PC-9 (cell line): ENCODE measurements around the gene OR52D1.

Experiments
- EZH2 ChIP-seq: fragments of 200-600 bp; sonication (generic); IDR thresholded peaks from 2 replicates; pipeline ENCODE4 v1.8.0; 2017; ENCODE audit warnings: antibody characterized with exemption, low read depth
- TF ChIP-seq, protein P1 (sequence below): fragments of 200-600 bp; sonication (generic); conservative IDR thresholded peaks from 2 replicates; pipeline ENCODE4 v1.6.1; 2017; ENCODE audit warnings: mixed run types, antibody characterized with exemption, mild to moderate bottlenecking, moderate library complexity

DNA sequence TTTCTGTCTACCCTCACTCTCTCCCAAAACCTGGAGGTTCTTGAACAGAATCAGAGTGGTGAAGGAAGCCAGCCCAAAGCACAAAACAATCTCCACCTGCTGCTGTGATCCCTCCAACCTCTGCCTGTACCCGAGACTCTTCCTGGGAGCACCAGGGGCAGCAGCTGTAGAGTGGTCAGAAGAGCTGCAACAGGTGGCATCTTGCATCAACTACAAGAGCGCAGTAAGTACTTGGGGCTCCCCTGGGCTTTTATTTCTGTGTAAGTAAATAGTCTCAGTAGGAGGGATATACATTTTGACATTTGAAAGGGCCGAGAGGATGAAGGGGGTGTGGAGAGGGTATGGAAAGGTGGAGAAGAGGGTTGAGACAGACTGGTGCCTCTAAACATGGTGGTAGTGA lies 36.3 kb downstream of the OR52D1 start:
- TF ChIP-seq, protein P1, sequence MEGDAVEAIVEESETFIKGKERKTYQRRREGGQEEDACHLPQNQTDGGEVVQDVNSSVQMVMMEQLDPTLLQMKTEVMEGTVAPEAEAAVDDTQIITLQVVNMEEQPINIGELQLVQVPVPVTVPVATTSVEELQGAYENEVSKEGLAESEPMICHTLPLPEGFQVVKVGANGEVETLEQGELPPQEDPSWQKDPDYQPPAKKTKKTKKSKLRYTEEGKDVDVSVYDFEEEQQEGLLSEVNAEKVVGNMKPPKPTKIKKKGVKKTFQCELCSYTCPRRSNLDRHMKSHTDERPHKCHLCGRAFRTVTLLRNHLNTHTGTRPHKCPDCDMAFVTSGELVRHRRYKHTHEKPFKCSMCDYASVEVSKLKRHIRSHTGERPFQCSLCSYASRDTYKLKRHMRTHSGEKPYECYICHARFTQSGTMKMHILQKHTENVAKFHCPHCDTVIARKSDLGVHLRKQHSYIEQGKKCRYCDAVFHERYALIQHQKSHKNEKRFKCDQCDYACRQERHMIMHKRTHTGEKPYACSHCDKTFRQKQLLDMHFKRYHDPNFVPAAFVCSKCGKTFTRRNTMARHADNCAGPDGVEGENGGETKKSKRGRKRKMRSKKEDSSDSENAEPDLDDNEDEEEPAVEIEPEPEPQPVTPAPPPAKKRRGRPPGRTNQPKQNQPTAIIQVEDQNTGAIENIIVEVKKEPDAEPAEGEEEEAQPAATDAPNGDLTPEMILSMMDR = no peak
- TF ChIP-seq EZH2 = no peak
